AG04450 (cell line): ENCODE data around the gene PRKD3. TPM values are rescaled to one million over a fixed set of nuclear protein-coding genes. Genes with fewer than 3 reads are reported as not detected.

Experiments used
- CTCF ChIA-PET: fragments of 300-600, 350-600 bp; formaldehyde crosslinking; extraction: SDS; loops from one replicate; lab custom pipeline; 2022; ENCODE audit warnings: antibody characterized with exemption, inconsistent platforms; lab: Charles Lee
- POLR2A ChIA-PET: fragments of 350-600 bp; formaldehyde crosslinking; extraction: SDS; loops from one replicate; lab custom pipeline; 2021; ENCODE audit warnings: antibody characterized with exemption, inconsistent platforms; lab: Yijun Ruan, JAX
- DNase-seq: peaks from one replicate; pipeline ENCODE4 v3.0.0-alpha.2; 2011; ENCODE audit warnings: low read depth, low spot score
- H3K27ac ChIP-seq: one replicate; pipeline ENCODE4 v1.5.1; 2012; ENCODE audit warnings: low read depth, low read length, control low read depth
- H3K27me3 ChIP-seq: one replicate; pipeline ENCODE4 v1.6.0; 2012; ENCODE audit warnings: low read length; ENCODE audit not compliant: control insufficient read depth, insufficient read depth
- H3K4me3 ChIP-seq: 2 replicates; pipeline ENCODE4 v1.5.1; 2011; ENCODE audit warnings: mild to moderate bottlenecking, low read depth, low read length, control low read depth
- H3K9me3 ChIP-seq: 2 replicates; pipeline ENCODE4 v1.5.1; 2012; ENCODE audit warnings: low read length; ENCODE audit not compliant: control insufficient read depth, insufficient read depth
- CTCF ChIP-seq: IDR thresholded peaks from 2 replicates; pipeline ENCODE4 v1.5.1; 2011; ENCODE audit warnings: low read depth, low read length, control low read depth, inconsistent platforms
- polyA plus RNA-seq: library from polyadenylated mRNA; depleted of rRNA; stranded (reverse); fragments of >200 nt; gene quantifications from 2 replicates; pipeline ENCODE4 v1.2.3, GENCODE V29; 2011

Gene PRKD3
- polyA plus RNA-seq, 1 experiment, result 49.5 TPM

GRCh38 chr2:37330681-37331080 is 6.0 kb upstream of the PRKD3 start:
- TF ChIP-seq CTCF, result no peak
- DNase-seq, result no peak
- H3K27ac ChIP-seq, result no peak overlapping the region
- ChIA-PET CTCF (interaction anchor here (0.8 to 1.2 kb wide), 3 partner anchors 12 to 560 kb away, joined by 3 to 5 read pairs (median 4); no protein-coding TSS in a partner anchor), POLR2A (no interaction called here)
- H3K27me3 ChIP-seq, result no peaks in the 10 kb centered on the region
- H3K4me3 ChIP-seq, result no peak overlapping the region
- H3K9me3 ChIP-seq, result no peaks in the 10 kb centered on the region; the same call in 1 of the 2 replicates

GRCh38 chr2:37326866-37327634 is 2.4 kb upstream of the PRKD3 start:
- H3K9me3 ChIP-seq, result no peaks in the 10 kb centered on the region; the same call in 1 of the 2 replicates
- DNase-seq, result no peak
- POLR2A ChIA-PET, result no interaction called here
- TF ChIP-seq CTCF, result no peak
- H3K27me3 ChIP-seq, result no peaks in the 10 kb centered on the region
- CTCF ChIA-PET, result interaction anchor here (1.6 kb wide), 1 partner anchor 506 kb away, joined by 3 read pairs; no protein-coding TSS in a partner anchor
- no peak overlapping the region for H3K4me3 ChIP-seq
- no peak overlapping the region for H3K27ac ChIP-seq

GRCh38 chr2:37326285-37326684 is 1.7 kb upstream of the PRKD3 start:
- no peaks in the 10 kb centered on the region for H3K27me3 ChIP-seq
- ChIA-PET CTCF (interaction anchor here (0.7 to 1.6 kb wide), 3 partner anchors 70 to 551 kb away, joined by 3 to 5 read pairs (median 4); no protein-coding TSS in a partner anchor), POLR2A (no interaction called here)
- no peak overlapping the region for H3K27ac ChIP-seq
- DNase-seq, result peak; percentile 51
- H3K4me3 ChIP-seq, result no peak overlapping the region; the same call in 1 of the 2 replicates
- no peak for TF ChIP-seq CTCF
- H3K9me3 ChIP-seq, result no peaks in the 10 kb centered on the region; the same call in 1 of the 2 replicates

GRCh38 chr2:37325625-37326071 is 1.0 kb upstream of the PRKD3 start:
- CTCF ChIA-PET, result interaction anchor here (0.7 to 1.6 kb wide), 3 partner anchors 70 to 552 kb away, joined by 3 to 5 read pairs (median 4); no protein-coding TSS in a partner anchor
- no peak for TF ChIP-seq CTCF
- no peaks in the 10 kb centered on the region for H3K27me3 ChIP-seq
- H3K27ac ChIP-seq, result no peak overlapping the region
- no peaks in the 10 kb centered on the region; the same call in 1 of the 2 replicates for H3K9me3 ChIP-seq
- peak overlapping the region; percentile 74; the same call in 1 of the 2 replicates for H3K4me3 ChIP-seq
- DNase-seq, result no peak
- POLR2A ChIA-PET, result interaction anchor here (1.0 kb wide), 1 partner anchor 43 kb away, joined by 4 read pairs; no protein-coding TSS in a partner anchor

- Histone ChIP-seq H3K9me3 (no peaks in the 10 kb centered on the region; the same call in 1 of the 2 replicates), H3K4me3 (peak overlapping the region; percentile 79), H3K27ac (no peak overlapping the region), H3K27me3 (no peaks in the 10 kb centered on the region)
- no peak for TF ChIP-seq CTCF
- ChIA-PET CTCF (interaction anchor here (0.6 kb wide), 1 partner anchor 71 kb away, joined by 3 read pairs; no protein-coding TSS in a partner anchor), POLR2A (interaction anchor here (0.7 to 1.0 kb wide), 2 partner anchors 11 to 179 kb away, joined by 3 read pairs; no protein-coding TSS in a partner anchor)
- no peak for DNase-seq
These were observed 172 bp downstream of the PRKD3 start for GRCh38 chr2:37324536-37324785.
